ENCODE data around the gene FHOD1. TPM values are rescaled to one million over a fixed set of nuclear protein-coding genes. Genes with fewer than 3 reads are reported as not detected.

FHOD1 gene
- total and polyA plus RNA-seq, 2 of the 13 experiments (the other 11 are each of a cell fraction or from before 2014, with no cell fraction given), result 20.0 to 20.8 TPM

- peak; percentile 76; the same call in 1 of the 2 replicates for TF ChIP-seq RBAK (CRISPR knock-in tag; IDR thresholded peaks at IDR 0.05)
- peak; percentile 56 for TF ChIP-seq BRD4 (CRISPR knock-in tag; IDR thresholded peaks at IDR 0.05)
- TF ChIP-seq PAF1 (CRISPR knock-in tag; IDR thresholded peaks at IDR 0.05), result no peak
- TF ChIP-seq POLR2AphosphoS5 (IDR thresholded peaks at IDR 0.05; ENCODE audit: low read depth, low read length), result peak; percentile 48; the same call in 1 of the 2 replicates
- no peak for TF ChIP-seq MYNN (CRISPR knock-in tag; IDR thresholded peaks at IDR 0.05; ENCODE audit: low read depth)
- TF ChIP-seq SRSF9 (IDR thresholded peaks at IDR 0.05; ENCODE audit: borderline replicate concordance, insufficient read depth, low read depth, low read length, poor library complexity, severe bottlenecking), result no peak
- TF ChIP-seq KLF15 (CRISPR knock-in tag; IDR thresholded peaks at IDR 0.05; ENCODE audit: borderline replicate concordance), result no peak; the same call in none of the 2 replicates
- no peak for TF ChIP-seq RFX1 (IDR thresholded peaks at IDR 0.05)
- TF ChIP-seq GABPA (IDR thresholded peaks at IDR 0.05; ENCODE audit: low read depth, low read length), result peak; percentile 67
- peak; percentile 84 for TF ChIP-seq GABPA (CRISPR knock-in tag; IDR thresholded peaks at IDR 0.05; ENCODE audit: low read depth)
- no peak; the same call in 1 of the 2 replicates for TF ChIP-seq ZBTB26 (CRISPR knock-in tag; IDR thresholded peaks at IDR 0.05; ENCODE audit: borderline replicate concordance)
- TF ChIP-seq ZNF343 (CRISPR knock-in tag; IDR thresholded peaks at IDR 0.05), result no peak; the same call in 1 of the 2 replicates
- TF ChIP-seq TSC22D2 (CRISPR knock-in tag; IDR thresholded peaks at IDR 0.05; ENCODE audit: borderline replicate concordance), result 0 out of 2 replicates have a peak, but pooled peaks have one; percentile 92
- peak; percentile 87 for TF ChIP-seq THAP11 (CRISPR knock-in tag; IDR thresholded peaks at IDR 0.05)
- peak; percentile 38; the same call in 1 of the 2 replicates for TF ChIP-seq ZNF598 (CRISPR knock-in tag; IDR thresholded peaks at IDR 0.05; ENCODE audit: borderline replicate concordance)
- TF ChIP-seq ZBTB1 (CRISPR knock-in tag; IDR thresholded peaks at IDR 0.05; ENCODE audit: borderline replicate concordance), result no peak
- TF ChIP-seq GPN1 (CRISPR knock-in tag; IDR thresholded peaks at IDR 0.05; ENCODE audit: borderline replicate concordance), result no peak
- TF ChIP-seq ZFP91 (CRISPR knock-in tag; IDR thresholded peaks at IDR 0.05; ENCODE audit: borderline replicate concordance), result peak; percentile 94
- TF ChIP-seq ZNF75D (CRISPR knock-in tag; IDR thresholded peaks at IDR 0.05; ENCODE audit: borderline replicate concordance), result no peak
- peak; percentile 93 for TF ChIP-seq TEAD2 (CRISPR knock-in tag; IDR thresholded peaks at IDR 0.05)
- TF ChIP-seq ATAD3A (CRISPR knock-in tag; IDR thresholded peaks at IDR 0.05), result no peak
- peak; percentile 88 for TF ChIP-seq MXD4 (CRISPR knock-in tag; IDR thresholded peaks at IDR 0.05)
- TF ChIP-seq ZNF446 (CRISPR knock-in tag; IDR thresholded peaks at IDR 0.05), result peak; percentile 58; the same call in 1 of the 2 replicates
- TF ChIP-seq SNAI1 (CRISPR knock-in tag; IDR thresholded peaks at IDR 0.05; ENCODE audit: borderline replicate concordance), result peak; percentile 94
- peak; percentile 25 for TF ChIP-seq CCAR2 (optimal IDR thresholded peaks at IDR 0.05; ENCODE audit: low read depth, low read length)
- TF ChIP-seq ZNF557 (CRISPR knock-in tag; IDR thresholded peaks at IDR 0.05), result peak; percentile 96
- peak; percentile 91 for TF ChIP-seq UBTF (CRISPR knock-in tag; IDR thresholded peaks at IDR 0.05)
These were observed 1.1 kb downstream of the FHOD1 start (continued) for GRCh38 chr16:67246081-67246755.
